GM12874 (cell line): ENCODE measurements around the gene ST8SIA4.

Experiments used
- CTCF ChIP-seq: IDR thresholded peaks from 2 replicates; pipeline ENCODE4 v1.5.1; 2011; ENCODE audit warnings: low read depth, mild to moderate bottlenecking, control low read depth, low read length, moderate library complexity; ENCODE audit not compliant: insufficient read depth

The ST8SIA4 gene

GRCh38 chr5:100853582-100853981, 49.5 kb downstream of the ST8SIA4 start:
- TF ChIP-seq CTCF: no peak

GRCh38 chr5:100852988-100853449, 50.1 kb downstream of the ST8SIA4 start:
- TF ChIP-seq CTCF: no peak

- TF ChIP-seq CTCF: no peak
These were observed 51.0 kb downstream of the ST8SIA4 start for GRCh38 chr5:100852051-100852450.

GRCh38 chr5:100846772-100847171, 56.3 kb downstream of the ST8SIA4 start:
- TF ChIP-seq CTCF: no peak

GRCh38 chr5:100842080-100842479, 61.0 kb downstream of the ST8SIA4 start:
- no peak for TF ChIP-seq CTCF

- no peak for TF ChIP-seq CTCF
These were observed 61.6 kb downstream of the ST8SIA4 start for GRCh38 chr5:100841358-100842076.

- no peak for TF ChIP-seq CTCF
These were observed 62.3 kb downstream of the ST8SIA4 start for GRCh38 chr5:100840789-100841188.

- TF ChIP-seq CTCF: no peak
These were observed 62.7 kb downstream of the ST8SIA4 start for GRCh38 chr5:100840370-100840769.
